GM19035 (cell line): ENCODE data around the gene SLC22A3.

Experiments used
- ATAC-seq: cut with Tn5 transposase; IDR thresholded peaks from one replicate; pipeline ENCODE4 v1.9.1; 2021; ENCODE audit not compliant: unreplicated experiment

Gene SLC22A3

GRCh38 chr6:160494576-160494975 lies 146.4 kb downstream of the SLC22A3 start:
- no peak for ATAC-seq

DNA sequence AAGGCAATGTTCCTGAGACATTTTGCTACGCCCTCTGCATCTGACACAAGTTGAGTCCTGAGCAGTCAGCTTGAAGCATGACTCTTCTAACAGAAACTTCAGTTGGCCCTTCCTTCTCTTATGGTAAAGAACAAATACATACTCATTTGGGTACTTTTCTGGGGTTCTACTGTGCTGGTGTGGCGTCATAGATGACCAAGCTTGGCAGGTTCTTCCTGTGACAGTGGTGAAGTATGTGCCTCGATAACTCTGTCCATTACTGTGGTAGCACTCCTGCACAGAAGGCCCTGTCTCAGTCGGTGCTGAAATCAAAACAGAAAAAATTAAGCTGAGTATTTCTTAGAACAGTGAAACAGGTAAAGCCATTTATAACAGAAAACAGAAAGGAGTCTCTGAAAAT lies 152.5 kb downstream of the SLC22A3 start:
- ATAC-seq = no peak
